Large intestine (tissue), 3 donors: ENCODE measurements around the gene NUBPL. TPM values are rescaled to one million over a fixed set of nuclear protein-coding genes. Genes with fewer than 3 reads are reported as not detected.
"Not testable (repeated sequence)": the region's sequence is repeated elsewhere in the genome, so short reads cannot be mapped to it uniquely, and the experiment has no call there.

Source experiments
- DNase-seq, 2 donors: peaks; one replicate each; pipeline versions ENCODE4 v3.0.0 to v3.0.0-alpha.2; 2013
- H3K27ac ChIP-seq: one replicate; pipeline ENCODE4 v1.5.1; 2013; ENCODE audit warnings: low read length
- H3K27me3 ChIP-seq: 2 replicates; pipeline ENCODE4 v1.6.1; 2013; ENCODE audit warnings: low read length; ENCODE audit not compliant: control insufficient read depth, insufficient read depth
- H3K36me3 ChIP-seq: 2 replicates; pipeline ENCODE4 v1.6.1; 2013; ENCODE audit warnings: low read length; ENCODE audit not compliant: control insufficient read depth, insufficient read depth
- H3K4me1 ChIP-seq: one replicate; pipeline ENCODE4 v1.6.1; 2013; ENCODE audit warnings: low read length; ENCODE audit not compliant: control insufficient read depth, insufficient read depth
- H3K4me3 ChIP-seq: one replicate; pipeline ENCODE4 v1.5.1; 2013; ENCODE audit warnings: low read length
- H3K9me3 ChIP-seq: one replicate; pipeline ENCODE4 v1.6.1; 2013; ENCODE audit warnings: mild to moderate bottlenecking, low read depth, low read length, moderate library complexity; ENCODE audit not compliant: control insufficient read depth
- WGBS: methylation state at CpG from one replicate; pipeline ENCODE4 v1.1.5; 2013; ENCODE audit warnings: low lambda C conversion rate; ENCODE audit not compliant: insufficient coverage; 5-methylcytosine and 5-hydroxymethylcytosine counted together
- polyA plus RNA-seq: library from polyadenylated mRNA; unstranded; fragments of 120-200 nt; gene quantifications from one replicate; pipeline ENCODE4 v1.2.1, GENCODE V29; 2013

The NUBPL gene
- polyA plus RNA-seq, 1 donor, result 12.1 TPM

DNA sequence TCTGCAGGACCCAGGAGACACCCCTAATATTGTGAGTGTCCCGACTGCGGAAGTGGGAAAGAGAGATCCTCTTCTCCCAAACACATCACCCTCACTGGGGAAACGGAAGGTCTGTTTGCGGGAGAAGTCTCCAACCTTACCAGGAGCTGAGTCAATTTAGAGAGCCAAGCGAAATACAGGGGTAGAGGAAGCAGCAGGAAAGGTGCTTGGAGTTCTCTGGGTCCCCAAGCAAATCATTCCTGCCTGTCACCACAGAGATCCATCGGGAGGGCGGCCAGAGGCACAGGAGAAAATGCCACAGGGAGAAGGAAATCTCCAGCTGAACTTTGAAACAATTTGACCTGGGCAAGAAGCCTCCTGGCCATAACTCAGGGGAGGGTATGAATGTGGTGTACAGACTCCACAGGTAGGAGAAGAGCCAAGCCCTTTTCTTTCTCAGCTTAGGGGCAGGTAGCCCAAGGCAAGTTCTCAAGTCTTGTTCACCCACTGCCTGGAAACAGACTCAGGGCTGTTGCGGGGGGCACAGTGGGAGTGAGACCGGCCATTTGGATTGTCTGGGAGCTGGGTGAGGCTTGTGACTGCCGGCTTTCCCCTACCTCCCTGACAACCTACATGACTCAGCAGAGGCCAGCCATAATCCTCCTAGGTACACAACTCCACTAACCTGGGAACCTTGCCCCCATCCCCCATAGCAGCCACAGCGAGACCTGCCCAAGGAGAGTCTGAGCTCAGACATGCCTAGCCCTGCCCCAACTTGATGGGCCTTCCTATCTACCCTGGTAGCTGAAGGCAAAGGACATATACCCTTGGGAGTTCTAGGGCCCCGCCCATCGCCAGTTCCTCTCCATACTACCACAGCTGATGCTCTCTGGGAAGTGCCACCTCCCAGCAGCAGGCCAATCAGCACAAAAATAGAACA lies 304.0 kb downstream of the NUBPL start:
- no peak for DNase-seq
- H3K27ac ChIP-seq, result no peak overlapping the region
- no peaks in the 10 kb centered on the region for H3K4me1 ChIP-seq
- no peaks in the 10 kb centered on the region for H3K36me3 ChIP-seq
- peaks cover 5% of the 10 kb centered on the region for H3K9me3 ChIP-seq
- H3K27me3 ChIP-seq, result no peaks in the 10 kb centered on the region
- WGBS, result no CpG with 5 or more reads among the region's 13 CpGs
- H3K4me3 ChIP-seq, result no peak overlapping the region

- no peak for DNase-seq
- Histone ChIP-seq H3K27ac (no peak overlapping the region), H3K36me3 (no peaks in the 10 kb centered on the region), H3K9me3 (peaks cover 5% of the 10 kb centered on the region), H3K27me3 (no peaks in the 10 kb centered on the region), H3K4me1 (no peaks in the 10 kb centered on the region), H3K4me3 (no peak overlapping the region)
Measured at GRCh38 chr14:31867570-31867969, 306.4 kb downstream of the NUBPL start.

- not testable (repeated sequence) for H3K4me3 ChIP-seq, H3K9me3 ChIP-seq
- WGBS, result 88% methylated on average over 2 of the region's 3 CpGs
Measured at GRCh38 chr14:31868096-31868495, 306.9 kb downstream of the NUBPL start.

GRCh38 chr14:31876741-31877140 lies 315.5 kb downstream of the NUBPL start:
- Histone ChIP-seq H3K36me3 (no peaks in the 10 kb centered on the region), H3K27me3 (no peaks in the 10 kb centered on the region), H3K4me1 (no peaks in the 10 kb centered on the region), H3K9me3 (no peaks in the 10 kb centered on the region), H3K4me3 (no peak overlapping the region), H3K27ac (no peak overlapping the region)
- DNase-seq, result no peak
- WGBS, result no CpG with 5 or more reads among the region's 7 CpGs

More at GRCh38 chr14:31868096-31868495, 306.9 kb downstream of the NUBPL start:
- H3K27me3 ChIP-seq, H3K27ac ChIP-seq, H3K36me3 ChIP-seq, DNase-seq, H3K4me1 ChIP-seq: not testable (repeated sequence)

DNA sequence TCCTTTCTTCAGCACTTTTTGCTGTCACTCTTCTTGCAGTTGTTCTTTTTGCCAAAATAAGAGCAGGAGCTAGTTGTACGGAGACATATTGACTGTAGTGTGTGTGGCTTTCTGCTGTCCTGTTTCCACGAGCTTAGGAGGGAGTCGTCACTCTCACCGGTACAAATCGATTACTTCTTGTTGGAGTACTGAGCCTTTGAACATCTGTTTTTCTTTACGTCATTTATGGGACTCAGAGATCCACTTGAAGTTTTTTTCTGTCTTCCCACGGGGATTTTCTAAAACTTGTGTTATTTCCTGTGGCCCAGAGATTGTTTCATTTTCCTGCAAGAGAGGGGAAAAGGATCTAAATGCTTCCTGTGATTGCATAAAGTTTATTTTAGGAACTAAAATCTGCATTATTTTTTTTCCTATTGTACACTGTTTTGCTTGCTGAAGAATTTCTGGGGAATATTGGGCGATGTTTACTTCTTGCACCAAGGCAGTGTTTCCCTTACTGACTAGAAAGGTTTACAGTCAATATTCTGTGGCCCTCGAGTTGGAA lies 316.1 kb downstream of the NUBPL start:
- peak overlapping the region; percentile 7 for H3K27ac ChIP-seq

DNA sequence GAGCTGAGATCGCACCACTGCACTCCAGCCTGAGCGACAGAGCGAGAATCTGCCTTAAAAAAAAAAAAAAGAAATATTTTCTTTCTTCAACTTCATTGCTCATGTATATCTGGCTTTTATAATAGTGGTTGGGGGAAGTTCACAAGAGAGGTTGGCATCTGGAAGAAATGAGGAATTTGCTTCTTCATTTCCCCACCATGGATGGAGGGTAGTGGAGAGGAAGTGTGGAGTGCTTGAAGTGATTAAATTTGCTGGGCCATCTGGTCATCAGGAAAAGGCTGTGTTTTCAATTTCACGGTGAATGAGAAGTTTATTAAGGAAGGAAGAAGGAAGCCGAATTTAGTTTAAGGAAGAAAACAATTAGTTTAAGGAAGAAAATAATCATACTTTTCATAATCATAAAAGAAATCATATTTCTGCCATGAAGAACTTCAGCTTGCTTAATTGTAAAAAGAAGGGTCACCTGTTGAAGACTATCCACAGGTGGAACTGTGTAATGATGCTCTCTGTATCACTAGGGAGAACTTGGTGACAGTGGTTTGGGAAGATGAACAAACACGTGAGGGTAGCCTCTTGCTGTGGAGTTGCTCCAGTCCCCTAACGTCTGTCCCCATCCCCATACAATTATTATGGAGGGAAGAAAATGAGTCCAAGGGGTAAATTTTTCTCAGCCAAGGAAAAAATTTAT lies 318.6 kb downstream of the NUBPL start:
- Histone ChIP-seq H3K4me1 (no peaks in the 10 kb centered on the region), H3K4me3 (no peak overlapping the region), H3K27me3 (no peaks in the 10 kb centered on the region), H3K9me3 (no peaks in the 10 kb centered on the region), H3K36me3 (no peaks in the 10 kb centered on the region), H3K27ac (no peak overlapping the region)
- DNase-seq, result no peak
- WGBS, result 92% methylated on average over 4 of the region's 7 CpGs

More for the DNA sequence above, 316.1 kb downstream of the NUBPL start:
- WGBS, result 60% methylated on average over 1 of the region's 9 CpGs
- peak in 1 of 2 donors; percentile 16 for DNase-seq
- Histone ChIP-seq H3K4me3 (no peak overlapping the region), H3K27me3 (no peaks in the 10 kb centered on the region), H3K4me1 (no peaks in the 10 kb centered on the region), H3K36me3 (no peaks in the 10 kb centered on the region), H3K9me3 (no peaks in the 10 kb centered on the region)

- Histone ChIP-seq H3K4me3 (no peak overlapping the region), H3K4me1 (no peaks in the 10 kb centered on the region), H3K9me3 (no peaks in the 10 kb centered on the region), H3K36me3 (no peaks in the 10 kb centered on the region), H3K27ac (no peak overlapping the region), H3K27me3 (no peaks in the 10 kb centered on the region)
- DNase-seq, result peak; percentile 16 to 22
- no CpG with 5 or more reads among the region's 4 CpGs for WGBS
Measured at GRCh38 chr14:31880935-31881334, 319.7 kb downstream of the NUBPL start.

DNA sequence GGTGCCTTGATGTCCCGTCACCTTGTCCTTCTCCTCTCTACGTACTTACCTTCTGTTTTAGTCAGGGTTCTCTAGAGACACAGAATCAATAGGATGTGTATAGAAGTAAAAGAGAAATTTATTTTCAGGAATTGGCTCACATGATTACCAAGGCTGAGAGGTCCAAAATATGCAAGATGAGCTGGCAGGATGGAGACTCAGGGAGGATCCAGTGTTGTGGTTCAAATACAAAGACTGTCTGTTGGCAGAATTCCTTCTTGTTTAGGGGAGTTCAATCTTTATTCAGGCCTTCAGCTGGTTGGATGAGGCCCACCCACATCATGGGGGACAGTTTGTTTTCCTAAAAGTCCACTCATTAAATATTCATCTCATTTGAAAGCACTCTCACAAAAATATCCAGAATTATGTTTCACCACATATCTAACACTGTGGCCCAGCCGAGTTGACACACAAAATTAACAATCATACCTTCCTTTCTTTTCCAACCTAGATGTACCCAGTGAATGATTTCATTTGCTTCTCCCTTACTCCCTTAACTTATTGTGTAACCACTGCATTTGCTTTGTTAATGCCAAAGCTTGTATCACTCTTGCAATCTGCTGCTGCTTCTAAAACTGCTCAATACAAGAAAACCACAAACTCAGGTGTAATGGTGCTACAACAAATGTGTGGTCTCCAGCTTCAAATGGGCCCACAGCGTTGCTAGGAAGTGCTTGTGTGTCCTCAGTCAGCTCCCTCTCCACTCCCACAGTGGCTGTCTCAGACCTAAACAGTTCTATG lies 320.5 kb downstream of the NUBPL start:
- Histone ChIP-seq H3K27me3 (no peaks in the 10 kb centered on the region), H3K4me1 (no peaks in the 10 kb centered on the region), H3K4me3 (no peak overlapping the region), H3K36me3 (no peaks in the 10 kb centered on the region), H3K27ac (no peak overlapping the region), H3K9me3 (no peaks in the 10 kb centered on the region)
- no peak for DNase-seq
- WGBS, result 100% methylated on average over 2 of the region's 4 CpGs

- WGBS, result 67% methylated on average over 2 of the region's 2 CpGs
- no peak for DNase-seq
- H3K4me1 ChIP-seq, result no peaks in the 10 kb centered on the region
- H3K9me3 ChIP-seq, result no peaks in the 10 kb centered on the region
- no peak overlapping the region for H3K27ac ChIP-seq
- H3K4me3 ChIP-seq, result no peak overlapping the region
- no peaks in the 10 kb centered on the region for H3K27me3 ChIP-seq
- H3K36me3 ChIP-seq, result no peaks in the 10 kb centered on the region
Measured at GRCh38 chr14:31884238-31884637, 323.0 kb downstream of the NUBPL start.

GRCh38 chr14:31884776-31885379 lies 323.7 kb downstream of the NUBPL start:
- no peaks in the 10 kb centered on the region for H3K9me3 ChIP-seq
- DNase-seq, result no peak
- no peak overlapping the region for H3K27ac ChIP-seq
- no peaks in the 10 kb centered on the region for H3K4me1 ChIP-seq
- no peak overlapping the region for H3K4me3 ChIP-seq
- no peaks in the 10 kb centered on the region for H3K27me3 ChIP-seq
- no peaks in the 10 kb centered on the region for H3K36me3 ChIP-seq
- WGBS, result no CpG with 5 or more reads among the region's 7 CpGs
